LNCaP clone FGC (cell line): ENCODE data around the gene PRKCE.

Experiments used
- DNase-seq: peaks from one replicate; pipeline ENCODE4 v3.0.0-alpha.2; 2011; ENCODE audit warnings: low read depth
- H3K4me3 ChIP-seq: 2 replicates; pipeline ENCODE4 v1.5.1; 2011; ENCODE audit warnings: mild to moderate bottlenecking, low read depth, low read length, control low read depth
- CTCF ChIP-seq: IDR thresholded peaks from 2 replicates; pipeline ENCODE4 v1.5.1; 2012; ENCODE audit warnings: mild to moderate bottlenecking; ENCODE audit not compliant: control insufficient read depth, insufficient read depth; ENCODE audit errors: extremely low read depth

Gene PRKCE

GRCh38 chr2:45643095-45643494, 8.4 kb upstream of the PRKCE start:
- H3K4me3 ChIP-seq, result peak overlapping the region; percentile 51
- DNase-seq, result no peak
- no peak for TF ChIP-seq CTCF

DNA sequence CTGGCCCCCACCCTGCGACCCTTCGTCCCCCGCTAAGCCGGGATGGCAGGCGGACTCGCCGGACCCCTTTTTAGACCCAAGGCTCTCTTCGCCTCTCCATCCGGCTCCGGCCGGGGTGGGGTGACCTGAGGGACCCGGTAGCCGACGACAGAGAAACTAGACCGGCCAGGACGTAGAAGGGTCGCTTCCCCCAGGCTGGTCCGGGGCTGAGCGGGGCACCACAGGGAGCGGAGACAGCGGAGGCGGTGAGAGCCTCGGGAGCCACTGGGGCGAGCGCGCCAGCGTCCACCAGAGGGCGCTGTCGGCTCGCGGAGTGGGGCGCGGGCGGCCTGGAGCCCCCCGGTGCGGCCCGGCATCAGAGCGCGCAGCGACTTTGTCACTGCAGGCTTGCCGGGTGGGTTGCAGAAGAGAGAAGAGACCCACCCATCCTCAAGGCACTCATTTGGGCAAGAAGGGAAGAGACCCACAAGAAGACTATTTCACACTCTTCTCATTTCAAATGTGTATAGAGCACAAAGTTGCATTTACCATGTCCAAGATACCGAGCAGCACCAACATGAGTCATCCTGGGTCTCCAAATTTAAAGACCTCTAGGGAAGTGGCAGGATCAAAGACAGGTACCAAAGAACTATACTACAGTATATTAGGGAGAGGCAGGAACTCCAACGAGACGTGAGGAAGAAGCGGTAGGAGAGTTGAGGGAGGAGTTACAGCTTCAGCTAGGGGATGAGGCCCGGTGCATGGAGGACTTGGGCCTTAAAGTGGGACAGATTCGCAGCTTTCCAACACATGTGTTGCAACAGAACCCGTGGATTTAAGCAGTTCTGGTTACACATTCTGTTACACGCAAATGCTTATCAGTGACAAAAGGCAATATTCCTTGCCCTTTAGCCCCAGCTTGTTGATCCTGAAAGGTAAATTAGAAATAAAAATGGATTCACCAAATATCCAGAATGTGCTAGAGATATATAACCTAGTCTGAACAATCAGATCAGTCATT, 7.6 kb upstream of the PRKCE start:
- DNase-seq, result no peak
- peak; percentile 75 for TF ChIP-seq CTCF
- peak overlapping the region; percentile 51 for H3K4me3 ChIP-seq

DNA sequence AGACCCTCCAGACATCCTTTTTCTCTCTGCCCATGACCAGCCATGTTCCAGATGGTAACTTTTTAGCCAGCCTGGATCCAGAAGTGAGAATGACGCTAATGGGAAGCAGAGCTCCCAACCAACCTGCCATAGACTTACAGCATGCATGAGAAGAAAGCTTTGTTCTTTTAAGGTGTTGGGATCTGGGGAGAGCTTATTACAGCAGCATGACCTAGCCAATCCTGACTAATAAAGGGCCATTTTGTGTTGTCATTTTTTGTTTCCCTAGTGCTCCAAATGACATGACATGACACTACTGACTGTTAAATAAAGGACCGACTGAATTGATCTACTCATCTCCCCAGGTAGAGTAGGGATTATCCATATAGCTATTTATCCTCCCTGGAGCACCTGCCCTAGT, 5.2 kb upstream of the PRKCE start:
- no peak overlapping the region for H3K4me3 ChIP-seq
- DNase-seq, result no peak
- TF ChIP-seq CTCF, result no peak

DNA sequence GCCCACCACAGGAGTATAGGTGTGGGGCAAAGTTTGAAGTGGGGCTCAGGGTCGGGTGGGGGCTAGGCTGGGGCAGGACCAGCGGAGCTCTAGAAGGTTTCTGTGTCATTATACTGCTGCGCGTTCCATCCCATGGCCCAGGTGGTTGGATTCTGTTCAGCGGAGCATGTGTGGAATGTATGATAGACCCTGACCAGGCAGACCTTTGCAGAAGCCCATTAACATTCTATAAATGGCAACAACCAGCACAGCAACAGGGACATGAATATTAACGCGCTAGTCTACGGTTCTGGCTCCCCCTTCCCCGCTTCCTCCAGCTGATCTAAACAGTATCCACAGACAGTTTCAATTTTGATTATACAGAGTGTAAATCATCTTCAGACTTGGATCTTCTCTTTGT, 4.1 kb upstream of the PRKCE start:
- no peak overlapping the region for H3K4me3 ChIP-seq
- no peak for TF ChIP-seq CTCF
- DNase-seq, result no peak

- H3K4me3 ChIP-seq, result no peak overlapping the region
- DNase-seq, result no peak
- no peak for TF ChIP-seq CTCF
Observed at GRCh38 chr2:45647986-45648520, 3.4 kb upstream of the PRKCE start.

DNA sequence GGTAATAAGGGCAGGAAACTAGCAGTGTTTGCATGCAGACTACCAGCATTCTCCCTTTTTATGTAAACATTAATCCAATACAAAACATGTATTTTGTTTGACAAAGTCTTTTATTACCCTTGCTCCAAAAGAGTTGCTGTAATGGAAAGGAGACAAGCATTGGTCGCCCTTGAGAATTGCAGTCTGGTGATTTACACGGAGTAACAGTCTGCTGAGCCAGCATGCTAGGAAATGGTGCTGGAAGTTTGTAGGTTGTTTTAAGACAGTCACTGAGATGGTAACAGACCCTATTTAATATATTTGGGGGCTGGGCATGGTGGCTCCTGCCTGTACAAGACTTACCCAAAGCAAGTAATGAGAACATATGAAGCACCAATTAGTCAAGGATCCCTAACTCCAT, 2.8 kb upstream of the PRKCE start:
- no peak for DNase-seq
- H3K4me3 ChIP-seq, result no peak overlapping the region
- no peak for TF ChIP-seq CTCF
